Measurements from ENCODE around the gene AGBL5. TPM values are rescaled to one million over a fixed set of nuclear protein-coding genes. Genes with fewer than 3 reads are reported as not detected.

AGBL5 gene
- total and polyA plus RNA-seq, 2 of the 13 experiments (the other 11 are each of a cell fraction or from before 2014, with no cell fraction given) = 55.9 to 73.3 TPM

DNA sequence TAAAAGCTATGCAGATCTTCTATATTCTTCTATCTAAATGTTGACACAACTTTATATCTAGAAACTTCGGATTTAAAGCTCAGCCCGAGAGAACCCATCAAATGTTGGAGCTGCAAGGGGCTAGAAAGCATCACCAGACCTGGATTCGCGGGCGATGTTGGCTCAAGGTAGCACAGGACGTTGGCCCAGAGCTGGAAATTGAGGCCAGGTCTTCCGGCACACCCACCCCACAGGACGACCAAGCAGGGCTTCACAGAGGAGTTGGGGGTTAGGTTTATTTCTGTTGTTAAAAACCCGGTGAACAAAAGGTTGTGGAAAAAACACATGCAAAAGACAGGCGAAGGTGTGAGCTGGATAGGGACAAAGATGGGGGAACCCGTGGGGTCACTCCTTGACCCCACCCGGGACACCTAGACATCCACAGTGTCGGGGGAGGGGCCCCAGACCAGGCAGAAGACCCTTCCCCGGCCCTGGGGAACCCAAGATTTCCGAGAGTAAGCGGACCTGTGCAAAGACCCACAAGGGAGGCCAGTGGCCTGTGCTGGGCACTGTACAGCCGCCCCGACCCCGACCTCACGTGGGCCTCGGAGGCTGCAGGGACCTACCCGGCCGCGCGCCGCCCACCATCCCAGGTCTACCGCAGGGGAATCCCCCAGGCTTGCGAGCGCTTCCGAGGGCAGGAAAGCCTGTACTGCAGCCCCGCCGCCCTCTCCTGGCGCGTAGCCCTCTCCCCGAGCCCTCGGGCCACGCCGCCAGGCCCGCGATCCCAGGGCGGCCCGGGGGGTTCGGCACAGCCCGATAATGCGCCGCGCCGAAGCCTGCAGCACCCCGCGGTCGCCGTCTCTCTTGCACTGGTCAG lies 1.8 kb upstream of the AGBL5 start (continued):
- TF ChIP-seq CAMTA2 (CRISPR knock-in tag; IDR thresholded peaks at IDR 0.05; ENCODE audit: borderline replicate concordance) (no peak), SUZ12 (IDR thresholded peaks at IDR 0.05; ENCODE audit: low read depth, low read length) (no peak), HMGA1 (CRISPR knock-in tag; conservative IDR thresholded peaks at IDR 0.05) (no peak), ZNF558 (CRISPR knock-in tag; IDR thresholded peaks at IDR 0.05; ENCODE audit: borderline replicate concordance) (no peak), HCFC1 (IDR thresholded peaks at IDR 0.05; ENCODE audit: low read depth, low read length) (no peak), STAG1 (CRISPR knock-in tag; IDR thresholded peaks at IDR 0.05) (no peak), MBD4 (IDR thresholded peaks at IDR 0.05; ENCODE audit: borderline replicate concordance, low read length) (no peak), MEIS1 (CRISPR knock-in tag; IDR thresholded peaks at IDR 0.05; ENCODE audit: borderline replicate concordance) (no peak; the same call in 1 of the 2 replicates), ZBTB8A (CRISPR knock-in tag; IDR thresholded peaks at IDR 0.05; ENCODE audit: borderline replicate concordance, low read depth) (0 out of 2 replicates have a peak, but pooled peaks have one; percentile 11), KDM1A (CRISPR knock-in tag; IDR thresholded peaks at IDR 0.05) (no peak), MAF1 (CRISPR knock-in tag; IDR thresholded peaks at IDR 0.05; ENCODE audit: borderline replicate concordance) (no peak), MAFG (CRISPR knock-in tag; IDR thresholded peaks at IDR 0.05) (no peak)
- TF ChIP-seq, protein P1, sequence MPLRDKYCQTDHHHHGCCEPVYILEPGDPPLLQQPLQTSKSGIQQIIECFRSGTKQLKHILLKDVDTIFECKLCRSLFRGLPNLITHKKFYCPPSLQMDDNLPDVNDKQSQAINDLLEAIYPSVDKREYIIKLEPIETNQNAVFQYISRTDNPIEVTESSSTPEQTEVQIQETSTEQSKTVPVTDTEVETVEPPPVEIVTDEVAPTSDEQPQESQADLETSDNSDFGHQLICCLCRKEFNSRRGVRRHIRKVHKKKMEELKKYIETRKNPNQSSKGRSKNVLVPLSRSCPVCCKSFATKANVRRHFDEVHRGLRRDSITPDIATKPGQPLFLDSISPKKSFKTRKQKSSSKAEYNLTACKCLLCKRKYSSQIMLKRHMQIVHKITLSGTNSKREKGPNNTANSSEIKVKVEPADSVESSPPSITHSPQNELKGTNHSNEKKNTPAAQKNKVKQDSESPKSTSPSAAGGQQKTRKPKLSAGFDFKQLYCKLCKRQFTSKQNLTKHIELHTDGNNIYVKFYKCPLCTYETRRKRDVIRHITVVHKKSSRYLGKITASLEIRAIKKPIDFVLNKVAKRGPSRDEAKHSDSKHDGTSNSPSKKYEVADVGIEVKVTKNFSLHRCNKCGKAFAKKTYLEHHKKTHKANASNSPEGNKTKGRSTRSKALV (CRISPR knock-in tag; IDR thresholded peaks at IDR 0.05) = no peak
- TF ChIP-seq, protein P2, sequence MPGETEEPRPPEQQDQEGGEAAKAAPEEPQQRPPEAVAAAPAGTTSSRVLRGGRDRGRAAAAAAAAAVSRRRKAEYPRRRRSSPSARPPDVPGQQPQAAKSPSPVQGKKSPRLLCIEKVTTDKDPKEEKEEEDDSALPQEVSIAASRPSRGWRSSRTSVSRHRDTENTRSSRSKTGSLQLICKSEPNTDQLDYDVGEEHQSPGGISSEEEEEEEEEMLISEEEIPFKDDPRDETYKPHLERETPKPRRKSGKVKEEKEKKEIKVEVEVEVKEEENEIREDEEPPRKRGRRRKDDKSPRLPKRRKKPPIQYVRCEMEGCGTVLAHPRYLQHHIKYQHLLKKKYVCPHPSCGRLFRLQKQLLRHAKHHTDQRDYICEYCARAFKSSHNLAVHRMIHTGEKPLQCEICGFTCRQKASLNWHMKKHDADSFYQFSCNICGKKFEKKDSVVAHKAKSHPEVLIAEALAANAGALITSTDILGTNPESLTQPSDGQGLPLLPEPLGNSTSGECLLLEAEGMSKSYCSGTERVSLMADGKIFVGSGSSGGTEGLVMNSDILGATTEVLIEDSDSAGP (CRISPR knock-in tag; IDR thresholded peaks at IDR 0.05; ENCODE audit: borderline replicate concordance) = peak; percentile 88
- TF ChIP-seq, protein P3, sequence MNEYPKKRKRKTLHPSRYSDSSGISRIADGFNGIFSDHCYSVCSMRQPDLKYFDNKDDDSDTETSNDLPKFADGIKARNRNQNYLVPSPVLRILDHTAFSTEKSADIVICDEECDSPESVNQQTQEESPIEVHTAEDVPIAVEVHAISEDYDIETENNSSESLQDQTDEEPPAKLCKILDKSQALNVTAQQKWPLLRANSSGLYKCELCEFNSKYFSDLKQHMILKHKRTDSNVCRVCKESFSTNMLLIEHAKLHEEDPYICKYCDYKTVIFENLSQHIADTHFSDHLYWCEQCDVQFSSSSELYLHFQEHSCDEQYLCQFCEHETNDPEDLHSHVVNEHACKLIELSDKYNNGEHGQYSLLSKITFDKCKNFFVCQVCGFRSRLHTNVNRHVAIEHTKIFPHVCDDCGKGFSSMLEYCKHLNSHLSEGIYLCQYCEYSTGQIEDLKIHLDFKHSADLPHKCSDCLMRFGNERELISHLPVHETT (CRISPR knock-in tag; conservative IDR thresholded peaks at IDR 0.05) = peak; percentile 20; the same call in 1 of the 2 replicates
- TF ChIP-seq, protein P4, sequence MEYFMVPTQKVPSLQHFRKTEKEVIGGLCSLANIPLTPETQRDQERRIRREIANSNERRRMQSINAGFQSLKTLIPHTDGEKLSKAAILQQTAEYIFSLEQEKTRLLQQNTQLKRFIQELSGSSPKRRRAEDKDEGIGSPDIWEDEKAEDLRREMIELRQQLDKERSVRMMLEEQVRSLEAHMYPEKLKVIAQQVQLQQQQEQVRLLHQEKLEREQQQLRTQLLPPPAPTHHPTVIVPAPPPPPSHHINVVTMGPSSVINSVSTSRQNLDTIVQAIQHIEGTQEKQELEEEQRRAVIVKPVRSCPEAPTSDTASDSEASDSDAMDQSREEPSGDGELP (IDR thresholded peaks at IDR 0.05; ENCODE audit: borderline replicate concordance, low read depth) = no peak
- TF ChIP-seq, protein P5, sequence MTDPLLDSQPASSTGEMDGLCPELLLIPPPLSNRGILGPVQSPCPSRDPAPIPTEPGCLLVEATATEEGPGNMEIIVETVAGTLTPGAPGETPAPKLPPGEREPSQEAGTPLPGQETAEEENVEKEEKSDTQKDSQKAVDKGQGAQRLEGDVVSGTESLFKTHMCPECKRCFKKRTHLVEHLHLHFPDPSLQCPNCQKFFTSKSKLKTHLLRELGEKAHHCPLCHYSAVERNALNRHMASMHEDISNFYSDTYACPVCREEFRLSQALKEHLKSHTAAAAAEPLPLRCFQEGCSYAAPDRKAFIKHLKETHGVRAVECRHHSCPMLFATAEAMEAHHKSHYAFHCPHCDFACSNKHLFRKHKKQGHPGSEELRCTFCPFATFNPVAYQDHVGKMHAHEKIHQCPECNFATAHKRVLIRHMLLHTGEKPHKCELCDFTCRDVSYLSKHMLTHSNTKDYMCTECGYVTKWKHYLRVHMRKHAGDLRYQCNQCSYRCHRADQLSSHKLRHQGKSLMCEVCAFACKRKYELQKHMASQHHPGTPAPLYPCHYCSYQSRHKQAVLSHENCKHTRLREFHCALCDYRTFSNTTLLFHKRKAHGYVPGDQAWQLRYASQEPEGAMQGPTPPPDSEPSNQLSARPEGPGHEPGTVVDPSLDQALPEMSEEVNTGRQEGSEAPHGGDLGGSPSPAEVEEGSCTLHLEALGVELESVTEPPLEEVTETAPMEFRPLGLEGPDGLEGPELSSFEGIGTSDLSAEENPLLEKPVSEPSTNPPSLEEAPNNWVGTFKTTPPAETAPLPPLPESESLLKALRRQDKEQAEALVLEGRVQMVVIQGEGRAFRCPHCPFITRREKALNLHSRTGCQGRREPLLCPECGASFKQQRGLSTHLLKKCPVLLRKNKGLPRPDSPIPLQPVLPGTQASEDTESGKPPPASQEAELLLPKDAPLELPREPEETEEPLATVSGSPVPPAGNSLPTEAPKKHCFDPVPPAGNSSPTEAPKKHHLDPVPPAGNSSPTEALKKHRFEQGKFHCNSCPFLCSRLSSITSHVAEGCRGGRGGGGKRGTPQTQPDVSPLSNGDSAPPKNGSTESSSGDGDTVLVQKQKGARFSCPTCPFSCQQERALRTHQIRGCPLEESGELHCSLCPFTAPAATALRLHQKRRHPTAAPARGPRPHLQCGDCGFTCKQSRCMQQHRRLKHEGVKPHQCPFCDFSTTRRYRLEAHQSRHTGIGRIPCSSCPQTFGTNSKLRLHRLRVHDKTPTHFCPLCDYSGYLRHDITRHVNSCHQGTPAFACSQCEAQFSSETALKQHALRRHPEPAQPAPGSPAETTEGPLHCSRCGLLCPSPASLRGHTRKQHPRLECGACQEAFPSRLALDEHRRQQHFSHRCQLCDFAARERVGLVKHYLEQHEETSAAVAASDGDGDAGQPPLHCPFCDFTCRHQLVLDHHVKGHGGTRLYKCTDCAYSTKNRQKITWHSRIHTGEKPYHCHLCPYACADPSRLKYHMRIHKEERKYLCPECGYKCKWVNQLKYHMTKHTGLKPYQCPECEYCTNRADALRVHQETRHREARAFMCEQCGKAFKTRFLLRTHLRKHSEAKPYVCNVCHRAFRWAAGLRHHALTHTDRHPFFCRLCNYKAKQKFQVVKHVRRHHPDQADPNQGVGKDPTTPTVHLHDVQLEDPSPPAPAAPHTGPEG (CRISPR knock-in tag; IDR thresholded peaks at IDR 0.05) = no peak

All from HepG2 (cell line).